HEK293 (cell line): ENCODE measurements around the gene DOK7.

Source experiments
- CTCF ChIA-PET: fragments of 350-600 bp; formaldehyde crosslinking; extraction: SDS; loops from one replicate; lab custom pipeline; 2021; ENCODE audit warnings: antibody characterized with exemption; lab: Yijun Ruan, JAX
- POLR2A ChIA-PET: fragments of 300-600 bp; formaldehyde crosslinking; extraction: SDS; loops from one replicate; lab custom pipeline; 2020; ENCODE audit warnings: antibody characterized with exemption, inconsistent platforms; lab: Yijun Ruan, JAX
- H3K27ac ChIP-seq: fragments of 200-500 bp; sonication (Bioruptor generic); 2 replicates; pipeline ENCODE4 v1.5.1; 2014; ENCODE audit warnings: low read depth, low read length, control low read depth, inconsistent platforms; ENCODE audit errors: extremely low read depth
- H3K36me3 ChIP-seq, 2 experiments: fragments of 200-500 bp in 1 of 2; sonication (Bioruptor generic) in 1 of 2; 1 replicate in 1 of 2; 2 replicates in 1 of 2; pipeline ENCODE4 v1.5.1; 2014 to 2017; ENCODE audit warnings: inconsistent platforms in 2 of 2, low read length in 2 of 2; ENCODE audit not compliant: control insufficient read depth in 2 of 2, insufficient read depth in 1 of 2
- H3K4me1 ChIP-seq: fragments of 200-500 bp; sonication (Bioruptor generic); 2 replicates; pipeline ENCODE4 v1.5.1; 2014; ENCODE audit warnings: mild to moderate bottlenecking, low read length, inconsistent platforms; ENCODE audit not compliant: control insufficient read depth, insufficient read depth
- H3K4me3 ChIP-seq: 2 replicates; pipeline ENCODE4 v1.5.1; 2011; ENCODE audit warnings: low read depth, mild to moderate bottlenecking, control low read depth, low read length, moderate library complexity
- H3K9me3 ChIP-seq: fragments of 200-500 bp; sonication (Bioruptor generic); 2 replicates; pipeline ENCODE4 v1.5.1; 2014; ENCODE audit warnings: low read depth, low read length, inconsistent platforms; ENCODE audit not compliant: control insufficient read depth, insufficient read depth
- ELK4 ChIP-seq: IDR thresholded peaks from 2 replicates; pipeline ENCODE4 v1.6.1; 2011; ENCODE audit warnings: mild to moderate bottlenecking, low read depth, low read length, borderline replicate concordance
- HOXA7 ChIP-seq: sonication (generic); formaldehyde crosslinking; IDR thresholded peaks from 2 replicates; pipeline ENCODE4 v1.8.1; 2022; ENCODE audit warnings: missing genetic modification reagents, borderline replicate concordance
- HOXD13 ChIP-seq: sonication (generic); formaldehyde crosslinking; IDR thresholded peaks from 2 replicates; pipeline ENCODE4 v1.8.0; 2022; ENCODE audit warnings: missing genetic modification reagents, borderline replicate concordance
- MZF1 ChIP-seq: fragments of 450-650 bp; formaldehyde crosslinking; IDR thresholded peaks from 2 replicates; pipeline ENCODE4 v1.5.1; 2017; ENCODE audit warnings: missing biosample characterization, missing genetic modification characterization, borderline replicate concordance
- OVOL3 ChIP-seq: fragments of 450-650 bp; formaldehyde crosslinking; IDR thresholded peaks from 2 replicates; pipeline ENCODE4 v1.5.1; 2016; ENCODE audit warnings: missing biosample characterization, missing genetic modification characterization
- WT1 ChIP-seq: fragments of 450-650 bp; formaldehyde crosslinking; IDR thresholded peaks from 2 replicates; pipeline ENCODE4 v1.5.1; 2016; ENCODE audit warnings: missing biosample characterization, missing genetic modification characterization
- YY1 ChIP-seq: fragments of 450-650 bp; formaldehyde crosslinking; IDR thresholded peaks from 2 replicates; pipeline ENCODE4 v1.5.1; 2018; ENCODE audit warnings: missing biosample characterization, missing genetic modification characterization
- ZBTB17 ChIP-seq: fragments of 450-650 bp; formaldehyde crosslinking; IDR thresholded peaks from 2 replicates; pipeline ENCODE4 v1.5.1; 2016; ENCODE audit warnings: missing biosample characterization, missing genetic modification characterization
- ZBTB44 ChIP-seq: fragments of 450-650 bp; IDR thresholded peaks from 2 replicates; pipeline ENCODE4 v1.5.1; 2018; ENCODE audit warnings: missing biosample characterization, mild to moderate bottlenecking, missing genetic modification characterization
- ZNF146 ChIP-seq: fragments of 450-650 bp; formaldehyde crosslinking; IDR thresholded peaks from 2 replicates; pipeline ENCODE4 v1.5.1; 2016; ENCODE audit warnings: missing biosample characterization, missing genetic modification characterization
- ZNF16 ChIP-seq: fragments of 450-650 bp; formaldehyde crosslinking; IDR thresholded peaks from 2 replicates; pipeline ENCODE4 v1.5.1; 2016; ENCODE audit warnings: low read depth, missing biosample characterization, missing genetic modification characterization
- ZNF211 ChIP-seq: fragments of 450-650 bp; formaldehyde crosslinking; IDR thresholded peaks from 2 replicates; pipeline ENCODE4 v1.5.1; 2016; ENCODE audit warnings: low read depth, missing biosample characterization, missing genetic modification characterization
- ZNF280D ChIP-seq: fragments of 450-650 bp; formaldehyde crosslinking; IDR thresholded peaks from 2 replicates; pipeline ENCODE4 v1.5.1; 2016; ENCODE audit warnings: missing biosample characterization, missing genetic modification characterization
- ZNF311 ChIP-seq: fragments of 450-650 bp; formaldehyde crosslinking; IDR thresholded peaks from 2 replicates; pipeline ENCODE4 v1.5.1; 2017; ENCODE audit warnings: missing biosample characterization, missing genetic modification characterization, borderline replicate concordance
- ZNF37A ChIP-seq: fragments of 450-650 bp; IDR thresholded peaks from 2 replicates; pipeline ENCODE4 v1.5.1; 2018; ENCODE audit warnings: missing biosample characterization, missing genetic modification characterization
- ZNF426 ChIP-seq: fragments of 450-650 bp; formaldehyde crosslinking; IDR thresholded peaks from 2 replicates; pipeline ENCODE4 v1.5.1; 2017; ENCODE audit warnings: missing biosample characterization, missing genetic modification characterization, mild to moderate bottlenecking, inconsistent platforms, moderate library complexity
- ZNF514 ChIP-seq: fragments of 450-650 bp; formaldehyde crosslinking; IDR thresholded peaks from 2 replicates; pipeline ENCODE4 v1.5.1; 2016; ENCODE audit warnings: missing biosample characterization, missing genetic modification characterization
- ZNF555 ChIP-seq: fragments of 450-650 bp; formaldehyde crosslinking; conservative IDR thresholded peaks from 2 replicates; pipeline ENCODE4 v1.5.1; 2017; ENCODE audit warnings: missing biosample characterization, mild to moderate bottlenecking, missing genetic modification characterization, inconsistent platforms
- ZNF571 ChIP-seq: fragments of 450-650 bp; formaldehyde crosslinking; IDR thresholded peaks from 2 replicates; pipeline ENCODE4 v1.5.0; 2017; ENCODE audit warnings: missing biosample characterization, missing genetic modification characterization
- ZNF610 ChIP-seq: fragments of 450-650 bp; formaldehyde crosslinking; IDR thresholded peaks from 2 replicates; pipeline ENCODE4 v1.5.1; 2016; ENCODE audit warnings: missing biosample characterization, missing genetic modification characterization, borderline replicate concordance
- ZNF623 ChIP-seq: fragments of 450-650 bp; formaldehyde crosslinking; IDR thresholded peaks from 2 replicates; pipeline ENCODE4 v1.5.1; 2016; ENCODE audit warnings: missing biosample characterization, missing genetic modification characterization
- ZNF660 ChIP-seq: fragments of 450-650 bp; IDR thresholded peaks from 2 replicates; pipeline ENCODE4 v1.5.1; 2018; ENCODE audit warnings: missing biosample characterization, mild to moderate bottlenecking, missing genetic modification characterization
- ZNF664 ChIP-seq: fragments of 450-650 bp; formaldehyde crosslinking; IDR thresholded peaks from 2 replicates; pipeline ENCODE4 v1.5.1; 2016; ENCODE audit warnings: missing biosample characterization, missing genetic modification characterization
- ZNF843 ChIP-seq: fragments of 450-650 bp; formaldehyde crosslinking; IDR thresholded peaks from 2 replicates; pipeline ENCODE4 v1.5.1; 2016; ENCODE audit warnings: missing biosample characterization, missing genetic modification characterization
- TF ChIP-seq, protein P1 (sequence below): fragments of 450-650 bp; formaldehyde crosslinking; IDR thresholded peaks from 2 replicates; pipeline ENCODE4 v1.5.1; 2017; ENCODE audit warnings: missing biosample characterization, missing genetic modification characterization

Gene DOK7

DNA sequence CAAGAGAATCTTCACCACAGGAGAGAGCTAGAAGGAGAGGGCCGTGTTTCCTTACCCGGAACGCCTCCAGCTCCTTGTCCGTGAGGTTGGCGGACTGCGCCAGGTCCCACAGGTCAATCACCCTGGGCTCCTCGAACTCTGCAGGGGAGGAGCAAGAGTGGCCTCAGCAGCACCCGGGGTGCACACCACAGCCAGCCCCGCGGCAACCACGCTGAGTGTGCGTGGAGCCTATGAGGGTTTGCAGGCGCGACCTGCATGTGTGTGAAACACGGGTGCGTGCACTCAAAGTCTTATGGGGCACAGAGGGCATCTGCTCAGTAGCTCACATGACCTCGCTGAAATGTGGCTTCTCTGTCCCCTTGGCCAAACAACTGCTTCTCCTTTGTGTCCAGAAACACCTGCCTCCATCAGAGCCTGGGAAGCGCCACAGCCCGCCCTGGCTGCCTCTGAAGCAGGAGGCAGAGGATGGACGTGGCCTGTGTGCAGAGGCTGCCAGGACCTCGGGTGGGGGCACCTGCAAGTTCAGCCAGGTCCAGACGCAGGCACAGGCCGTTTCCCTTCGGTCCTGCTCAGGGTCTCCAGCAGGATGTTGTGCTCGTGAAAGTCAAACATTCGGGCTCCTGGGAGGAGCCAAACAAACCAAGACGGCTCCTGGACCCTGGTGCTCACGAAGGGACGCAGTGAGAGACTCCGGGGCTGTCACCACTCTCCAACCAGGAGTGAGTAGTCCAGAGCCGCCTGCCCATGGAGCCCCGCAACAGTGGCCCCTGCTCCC is 53.1 kb downstream of the DOK7 start:
- TF ChIP-seq ZNF514 (tag by site-specific recombination) (no peak), ZNF610 (tag by site-specific recombination) (no peak), ZNF660 (tag by site-specific recombination) (no peak), ZNF555 (tag by site-specific recombination) (no peak), ZNF280D (no peak), ZNF426 (tag by site-specific recombination) (no peak), WT1 (tag by site-specific recombination) (no peak), ZNF37A (no peak), ZNF311 (tag by site-specific recombination) (no peak), ZNF211 (tag by site-specific recombination) (no peak), MZF1 (no peak), ZNF843 (tag by site-specific recombination) (no peak), HOXD13 (CRISPR knock-in tag) (no peak), ZBTB17 (no peak), ELK4 (no peak), ZNF16 (tag by site-specific recombination) (no peak)
- ChIA-PET CTCF (no interaction called here), POLR2A (no interaction called here)
- Histone ChIP-seq H3K27ac (no peak overlapping the region), H3K36me3 (peaks cover 0 to 96% of the 10 kb centered on the region in 2 experiments; a peak in 2 of 3 replicates), H3K4me1 (no peaks in the 10 kb centered on the region), H3K4me3 (no peak overlapping the region), H3K9me3 (no peaks in the 10 kb centered on the region)

DNA sequence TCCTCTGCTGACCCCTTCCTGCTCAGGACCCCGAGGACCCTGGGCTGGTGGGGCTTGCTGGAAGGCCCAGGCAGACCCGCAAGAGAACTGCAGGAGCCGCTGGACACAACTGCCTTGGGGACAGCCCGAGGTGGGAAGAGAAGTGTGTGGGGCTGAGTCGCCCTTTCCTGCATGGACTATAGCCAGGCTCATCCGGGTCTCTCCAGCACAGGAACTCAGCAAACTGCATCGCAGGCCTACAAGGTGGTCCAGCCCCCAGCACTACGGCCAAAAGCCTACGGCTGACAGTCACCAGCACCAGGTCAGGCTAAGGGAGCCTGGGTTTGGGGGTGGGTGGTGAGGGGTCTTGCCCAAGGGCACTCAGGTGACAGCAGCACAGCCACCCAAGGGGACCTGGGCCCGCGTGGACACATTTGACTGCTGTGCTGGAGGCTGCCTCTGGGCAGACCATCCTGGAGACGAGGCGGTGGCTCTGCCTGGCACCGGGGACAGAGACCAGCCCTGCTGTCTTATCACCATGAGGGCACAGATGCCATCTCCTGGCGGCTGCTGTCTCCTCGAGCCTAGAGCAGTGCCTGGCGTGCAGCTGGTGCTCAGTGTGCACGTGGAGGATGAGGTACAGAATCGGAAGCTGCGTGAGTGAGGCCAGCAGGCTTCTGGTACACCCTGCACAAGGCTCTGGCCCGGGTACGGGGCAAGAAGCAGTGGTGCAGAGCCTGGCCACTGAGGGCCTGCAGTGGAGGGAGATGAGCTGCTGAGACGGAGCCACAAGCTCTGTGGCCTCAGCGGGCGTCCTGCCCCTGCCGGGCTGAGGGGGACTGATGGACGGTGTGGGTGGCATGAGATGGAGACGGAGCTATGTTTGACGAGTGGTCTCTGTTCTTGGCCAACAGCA is 54.0 kb downstream of the DOK7 start:
- no peak overlapping the region for H3K27ac ChIP-seq
- POLR2A ChIA-PET: no interaction called here
- no peaks in the 10 kb centered on the region for H3K9me3 ChIP-seq
- TF ChIP-seq ZNF146 (tag by site-specific recombination) (no peak), ZNF623 (tag by site-specific recombination) (no peak), HOXA7 (CRISPR knock-in tag) (no peak), ZNF571 (no peak), ZNF664 (tag by site-specific recombination) (no peak), ZBTB44 (tag by site-specific recombination) (no peak), YY1 (tag by site-specific recombination) (no peak), OVOL3 (tag by site-specific recombination) (no peak)
- TF ChIP-seq, protein P1, sequence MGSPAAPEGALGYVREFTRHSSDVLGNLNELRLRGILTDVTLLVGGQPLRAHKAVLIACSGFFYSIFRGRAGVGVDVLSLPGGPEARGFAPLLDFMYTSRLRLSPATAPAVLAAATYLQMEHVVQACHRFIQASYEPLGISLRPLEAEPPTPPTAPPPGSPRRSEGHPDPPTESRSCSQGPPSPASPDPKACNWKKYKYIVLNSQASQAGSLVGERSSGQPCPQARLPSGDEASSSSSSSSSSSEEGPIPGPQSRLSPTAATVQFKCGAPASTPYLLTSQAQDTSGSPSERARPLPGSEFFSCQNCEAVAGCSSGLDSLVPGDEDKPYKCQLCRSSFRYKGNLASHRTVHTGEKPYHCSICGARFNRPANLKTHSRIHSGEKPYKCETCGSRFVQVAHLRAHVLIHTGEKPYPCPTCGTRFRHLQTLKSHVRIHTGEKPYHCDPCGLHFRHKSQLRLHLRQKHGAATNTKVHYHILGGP: no peak
- TF ChIP-seq, all 188 proteins: peak for 0
- H3K4me3 ChIP-seq: no peak overlapping the region
- H3K36me3 ChIP-seq: peaks cover 0 to 95% of the 10 kb centered on the region in 2 experiments; a peak in 2 of 3 replicates
- no peaks in the 10 kb centered on the region for H3K4me1 ChIP-seq
- CTCF ChIA-PET: no interaction called here
